OCI-LY3 (cell line): ENCODE results near the gene SLC28A2.
"Not testable (repeated sequence)": the region's sequence is repeated elsewhere in the genome, so short reads cannot be mapped to it uniquely, and the experiment has no call there.

Experiments
- CTCF ChIP-seq: fragments of 200-600, 300-600 bp; sonication (generic); IDR thresholded peaks from 2 replicates; pipeline ENCODE4 v1.5.1; 2014; ENCODE audit warnings: antibody characterized with exemption, low read length, low read depth
- EZH2phosphoT487 ChIP-seq: fragments of 200-600 bp; shearing (Covaris generic); IDR thresholded peaks from 2 replicates; pipeline ENCODE4 v1.6.1; 2018; ENCODE audit warnings: antibody characterized with exemption, mixed run types, low read depth

GRCh38 chr15:45236806-45237205 lies 15.2 kb upstream of the SLC28A2 start:
- not testable (repeated sequence) for TF ChIP-seq EZH2phosphoT487, CTCF
